CD14-positive monocyte (primary cell): Measurements from ENCODE around the gene TTLL11. TPM values are rescaled to one million over a fixed set of nuclear protein-coding genes. Genes with fewer than 3 reads are reported as not detected.

Source experiments
- DNase-seq, 3 donors: peaks; one replicate each; pipeline ENCODE4 v3.0.0-alpha.2; 2011 to 2022
- H2AFZ ChIP-seq: 2 replicates; pipeline ENCODE4 v1.6.0; 2012; ENCODE audit warnings: mild to moderate bottlenecking, low read depth, low read length, inconsistent platforms; ENCODE audit not compliant: insufficient read depth, poor library complexity, severe bottlenecking
- H3K27ac ChIP-seq, 2 donors: 1 replicate in 1 of 2; 2 replicates in 1 of 2; pipeline ENCODE4 v1.5.1; 2012 to 2013; ENCODE audit warnings: low read length in 2 of 2, control low read depth in 1 of 2, inconsistent platforms in 1 of 2, low read depth in 1 of 2, mild to moderate bottlenecking in 1 of 2
- H3K27me3 ChIP-seq, 2 donors: one replicate each; pipeline versions ENCODE4 v1.6.0 to v1.6.1; 2011 to 2013; ENCODE audit warnings: low read length in 2 of 2; ENCODE audit not compliant: control insufficient read depth in 2 of 2, insufficient read depth in 2 of 2
- H3K36me3 ChIP-seq, 2 donors: replicated peaks in 1 of 2; 1 replicate in 1 of 2; 2 replicates in 1 of 2; pipeline versions ENCODE4 v1.5.1 to v1.6.1; 2012 to 2013; ENCODE audit warnings: low read length in 2 of 2, control low read depth in 1 of 2, inconsistent platforms in 1 of 2, mild to moderate bottlenecking in 1 of 2; ENCODE audit not compliant: insufficient read depth in 2 of 2, control insufficient read depth in 1 of 2
- H3K4me1 ChIP-seq, 2 donors: 1 replicate in 1 of 2; 2 replicates in 1 of 2; pipeline versions ENCODE4 v1.5.1 to v1.6.1; 2012 to 2013; ENCODE audit warnings: low read length in 2 of 2, control low read depth in 1 of 2, inconsistent platforms in 1 of 2, mild to moderate bottlenecking in 1 of 2, moderate library complexity in 1 of 2; ENCODE audit not compliant: insufficient read depth in 2 of 2, control insufficient read depth in 1 of 2
- H3K4me2 ChIP-seq: replicated peaks from 2 replicates; pipeline ENCODE3; 2012; ENCODE audit warnings: low read length, moderate library complexity, mild to moderate bottlenecking; ENCODE audit not compliant: poor library complexity, severe bottlenecking; ENCODE audit errors: extremely low read depth
- H3K4me3 ChIP-seq, 3 experiments: fragments of 200-600 bp in 1 of 3; sonication (generic) in 1 of 3; replicated peaks in 1 of 3; 1 replicate in 2 of 3; 2 replicates in 1 of 3; pipeline ENCODE4 v1.5.1; 2011 to 2013; ENCODE audit warnings: low read length in 3 of 3, mild to moderate bottlenecking in 3 of 3, control low read depth in 2 of 3, low read depth in 2 of 3, inconsistent platforms in 1 of 3, moderate library complexity in 1 of 3
- H3K79me2 ChIP-seq: 2 replicates; pipeline ENCODE4 v1.6.0; 2012; ENCODE audit warnings: mild to moderate bottlenecking, control low read depth, inconsistent platforms, low read length, moderate library complexity; ENCODE audit not compliant: insufficient read depth
- H3K9ac ChIP-seq: 2 replicates; pipeline ENCODE4 v1.6.0; 2017; ENCODE audit warnings: low read length, mild to moderate bottlenecking; ENCODE audit not compliant: insufficient read depth, poor library complexity, severe bottlenecking
- H3K9me3 ChIP-seq, 2 donors: replicated peaks in 1 of 2; 1 replicate in 1 of 2; 2 replicates in 1 of 2; pipeline versions ENCODE4 v1.5.1 to v1.6.1; 2012 to 2013; ENCODE audit warnings: low read length in 2 of 2, control low read depth in 1 of 2; ENCODE audit not compliant: control insufficient read depth in 1 of 2, insufficient read depth in 1 of 2
- H4K20me1 ChIP-seq: 2 replicates; pipeline ENCODE4 v1.6.0; 2012; ENCODE audit warnings: mild to moderate bottlenecking, low read length, control low read depth, moderate library complexity; ENCODE audit not compliant: insufficient read depth
- H3K27ac Mint-ChIP-seq, 7 donors: one replicate each; pipeline ENCODE4 v1.8.0; 2020; ENCODE audit warnings: mild to moderate bottlenecking in 7 of 7, mixed read lengths in 7 of 7, moderate library complexity in 6 of 7, inconsistent platforms in 2 of 7
- H3K27me3 Mint-ChIP-seq, 3 donors: one replicate each; pipeline ENCODE4 v1.8.0; 2021 to 2022; ENCODE audit warnings: low read depth in 3 of 3, mild to moderate bottlenecking in 3 of 3, mixed read lengths in 3 of 3, moderate library complexity in 3 of 3, inconsistent platforms in 1 of 3
- H3K36me3 Mint-ChIP-seq, 2 donors: one replicate each; pipeline ENCODE4 v1.8.0; 2020; ENCODE audit warnings: mixed read lengths in 2 of 2, inconsistent platforms in 1 of 2, mild to moderate bottlenecking in 1 of 2
- H3K4me1 Mint-ChIP-seq: one replicate; pipeline ENCODE4 v1.8.0; 2020; ENCODE audit warnings: mild to moderate bottlenecking, mixed read lengths
- H3K4me3 Mint-ChIP-seq, 2 donors: one replicate each; pipeline ENCODE4 v1.8.0; 2020; ENCODE audit warnings: mild to moderate bottlenecking in 2 of 2, mixed read lengths in 2 of 2, moderate library complexity in 1 of 2
- H3K9me3 Mint-ChIP-seq, 7 donors: one replicate each; pipeline ENCODE4 v1.8.0; 2020 to 2022; ENCODE audit warnings: mixed read lengths in 7 of 7, mild to moderate bottlenecking in 6 of 7, moderate library complexity in 6 of 7, inconsistent platforms in 2 of 7
- CTCF ChIP-seq: fragments of 200-600 bp; IDR thresholded peaks from one replicate; pipeline ENCODE4 v1.8.0; 2022; ENCODE audit warnings: antibody characterized with exemption, mild to moderate bottlenecking
- WGBS: methylation state at CpG from one replicate; pipeline ENCODE4 v1.1.5; 2013; ENCODE audit warnings: missing lambda C conversion rate; ENCODE audit not compliant: insufficient coverage; 5-methylcytosine and 5-hydroxymethylcytosine counted together
- intact Hi-C, 2 donors: fragments of 100-400 bp; cut with micrococcal nuclease; formaldehyde crosslinking; loops; one replicate each; pipeline versions ENCODE4 v1.15.0 to v1.15.1; 2023
- polyA plus RNA-seq, 3 donors: library from polyadenylated mRNA; depleted of rRNA in 1 of 3; unstranded in 2 of 3; stranded (reverse) in 1 of 3; fragments of 300-500 nt in 2 of 3; fragments of >200 nt in 1 of 3; fragmentation: Illumina TruSeq in 2 of 3; gene quantifications; 1 replicate in 2 of 3; 2 replicates in 1 of 3; pipeline ENCODE4 v1.2.3, GENCODE V29; 2012 to 2021

Gene TTLL11
- polyA plus RNA-seq, 3 donors, result 2.9 to 3.5 (median 3.1) TPM

- Histone ChIP-seq H3K9me3 (peaks cover 3 to 10% of the 10 kb centered on the region in 2 donors), H3K79me2 (no peaks in the 10 kb centered on the region), H3K36me3 (no peaks in the 10 kb centered on the region), H4K20me1 (no peaks in the 10 kb centered on the region), H2AFZ (no peak overlapping the region), H3K4me2 (no peak overlapping the region), H3K4me1 (no peaks in the 10 kb centered on the region), H3K27me3 (no peaks in the 10 kb centered on the region), H3K27ac (no peak overlapping the region), H3K4me3 (no peak overlapping the region), H3K9ac (no peak overlapping the region)
- Mint-ChIP-seq H3K4me1 (no peaks in the 10 kb centered on the region), H3K36me3 (no peaks in the 10 kb centered on the region), H3K27ac (no peak overlapping the region), H3K27me3 (peaks cover 0 to 11% (median 6%) of the 10 kb centered on the region in 3 donors), H3K4me3 (no peak overlapping the region), H3K9me3 (peaks cover 6 to 17% (median 8%) of the 10 kb centered on the region in 7 donors)
- WGBS, result 96% methylated on average over 2 of the region's 4 CpGs
- intact Hi-C loops, result no loop called here
- no peak for TF ChIP-seq CTCF
- DNase-seq, result no peak
These were observed 194.3 kb downstream of the TTLL11 start for GRCh38 chr9:121898856-121899255.

GRCh38 chr9:121897140-121897539 lies 196.0 kb downstream of the TTLL11 start:
- Histone ChIP-seq H3K4me2 (no peak overlapping the region), H3K27ac (no peak overlapping the region), H3K9me3 (peaks cover 3 to 10% of the 10 kb centered on the region in 2 donors), H2AFZ (no peak overlapping the region), H3K9ac (no peak overlapping the region), H3K27me3 (no peaks in the 10 kb centered on the region), H3K4me3 (no peak overlapping the region), H4K20me1 (no peaks in the 10 kb centered on the region), H3K4me1 (no peaks in the 10 kb centered on the region), H3K36me3 (no peaks in the 10 kb centered on the region), H3K79me2 (no peaks in the 10 kb centered on the region)
- TF ChIP-seq CTCF, result no peak
- Mint-ChIP-seq H3K27me3 (peaks cover 1 to 7% (median 2%) of the 10 kb centered on the region in 3 donors), H3K27ac (peak overlapping the region in 1 of 7 donors; percentile 39), H3K4me1 (no peaks in the 10 kb centered on the region), H3K4me3 (peak overlapping the region in 1 of 2 donors; percentile 14), H3K9me3 (peaks cover 6 to 17% (median 9%) of the 10 kb centered on the region in 7 donors), H3K36me3 (no peaks in the 10 kb centered on the region)
- intact Hi-C loops, result no loop called here
- DNase-seq, result no peak
- 98% methylated on average over 10 of the region's 10 CpGs for WGBS
